Esophagus muscularis mucosa (tissue), 4 donors: ENCODE results near the gene TMX2. TPM values are rescaled to one million over a fixed set of nuclear protein-coding genes. Genes with fewer than 3 reads are reported as not detected.

Experiments used
- DNase-seq: peaks from one replicate; pipeline ENCODE4 v3.0.0-alpha.2; 2017; ENCODE audit errors: extremely low spot score
- H3K27ac ChIP-seq, 4 donors: fragments of 200-600 bp; sonication (generic); replicated peaks in 1 of 4; 1 replicate in 3 of 4; 2 replicates in 1 of 4; pipeline ENCODE4 v1.5.1; 2016 to 2019; ENCODE audit warnings: mild to moderate bottlenecking in 1 of 4
- H3K27me3 ChIP-seq, 4 donors: fragments of 200-600 bp; sonication (generic); one replicate each; pipeline versions ENCODE4 v1.5.1 to v1.6.0; 2016 to 2019
- H3K36me3 ChIP-seq, 4 donors: fragments of 200-600 bp; sonication (generic); one replicate each; pipeline ENCODE4 v1.5.1; 2016 to 2019
- H3K4me1 ChIP-seq, 4 donors: fragments of 200-600 bp; sonication (generic); one replicate each; pipeline ENCODE4 v1.5.1; 2016 to 2019
- H3K4me3 ChIP-seq, 4 donors: fragments of 200-600 bp; sonication (generic); 1 replicate in 2 of 4; 2 replicates in 2 of 4; pipeline ENCODE4 v1.5.1; 2016 to 2019; ENCODE audit warnings: mild to moderate bottlenecking in 4 of 4, moderate library complexity in 1 of 4
- H3K9me3 ChIP-seq, 4 donors: fragments of 200-600 bp; sonication (generic); 1 replicate in 3 of 4; 2 replicates in 1 of 4; pipeline ENCODE4 v1.5.1; 2016 to 2019
- EP300 ChIP-seq: sonication (generic); formaldehyde crosslinking; IDR thresholded peaks from one replicate; pipeline ENCODE4 v1.6.1; 2017; ENCODE audit warnings: antibody characterized with exemption
- POLR2A ChIP-seq: fragments of 450-650 bp; IDR thresholded peaks from one replicate; pipeline ENCODE4 v1.6.1; 2017; ENCODE audit warnings: antibody characterized with exemption, moderate library complexity, mild to moderate bottlenecking, low read depth
- POLR2AphosphoS5 ChIP-seq, 2 donors: sonication (generic); formaldehyde crosslinking; IDR thresholded peaks; one replicate each; pipeline ENCODE4 v1.6.1; 2017; ENCODE audit warnings: antibody characterized with exemption in 2 of 2
- WGBS: methylation state at CpG from one replicate; pipeline ENCODE4 v1.1.5; 2018; 5-methylcytosine and 5-hydroxymethylcytosine counted together
- intact Hi-C: fragments of 100-400 bp; cut with DNase I; formaldehyde crosslinking; loops from one replicate; pipeline ENCODE4 v1.15.1; 2023
- total RNA-seq, 4 donors: library from RNA; depleted of rRNA; stranded (reverse); fragments of >200 nt; gene quantifications; one replicate each; pipeline versions ENCODE4 v1.1.0 to v1.2.1, GENCODE V29; 2016
- TF ChIP-seq, protein P1 (sequence below), 3 experiments: fragments of 200-600 bp in 2 of 3; fragments of 450-650 bp in 1 of 3; sonication (generic) in 2 of 3; IDR thresholded peaks; one replicate each; pipeline ENCODE4 v1.5.1; 2017 to 2019; ENCODE audit warnings: antibody characterized with exemption in 3 of 3, mild to moderate bottlenecking in 2 of 3, moderate library complexity in 1 of 3

Gene TMX2
- 10 to 100 TPM; 31.1 to 52.8 (median 46.1) TPM for total RNA-seq

GRCh38 chr11:57712256-57713150, at the start of gene TMX2:
Gene TMX2 (plus strand): TSS chr11:57712593. CDS start chr11:57712619, 26 bp downstream.
- intact Hi-C loops, result no loop called here

GRCh38 chr11:57662893-57663292, 49.5 kb upstream of the TMX2 start:
- WGBS, result 71% methylated on average over 4 of the region's 4 CpGs
- H3K27me3 ChIP-seq, result no peaks in the 10 kb centered on the region
- intact Hi-C loops, result loop anchor here (10.0 kb wide), 2 partner anchors 338 to 922 kb away; partner anchors contain the start of gene TNKS1BP1

More at GRCh38 chr11:57712256-57713150, at the start of gene TMX2:
- peak; percentile 97 for DNase-seq
- H3K27ac ChIP-seq, result peak within 1 kb of the TSS; percentile 89 to 96 (median 92)
- peaks cover 0 to 14% (median 5%) of the 10 kb centered on the region in 4 donors for H3K36me3 ChIP-seq
- H3K9me3 ChIP-seq, result no peaks in the 10 kb centered on the region
- H3K4me3 ChIP-seq, result peak within 1 kb of the TSS; percentile 88 to 98 (median 90)
- WGBS, result 0% methylated on average over 24 of the region's 53 CpGs
- TF ChIP-seq POLR2A (peak; percentile 16), EP300 (no peak), POLR2AphosphoS5 (IDR thresholded peaks at IDR 0.05) (peak; percentile 77)
- no peaks in the 10 kb centered on the region for H3K27me3 ChIP-seq
- peaks cover 33 to 44% (median 39%) of the 10 kb centered on the region in 4 donors for H3K4me1 ChIP-seq

GRCh38 chr11:57663975-57664374, 48.4 kb upstream of the TMX2 start:
- Histone ChIP-seq H3K27me3 (no peaks in the 10 kb centered on the region), H3K9me3 (no peaks in the 10 kb centered on the region), H3K4me3 (no peak overlapping the region), H3K4me1 (peaks cover 6 to 25% (median 14%) of the 10 kb centered on the region in 4 donors), H3K27ac (no peak overlapping the region), H3K36me3 (peaks cover 25 to 41% (median 36%) of the 10 kb centered on the region in 4 donors)
- WGBS, result 85% methylated on average over 9 of the region's 9 CpGs
- TF ChIP-seq POLR2AphosphoS5 (IDR thresholded peaks at IDR 0.05) (no peak), EP300 (no peak), POLR2A (no peak)
- TF ChIP-seq, protein P1, sequence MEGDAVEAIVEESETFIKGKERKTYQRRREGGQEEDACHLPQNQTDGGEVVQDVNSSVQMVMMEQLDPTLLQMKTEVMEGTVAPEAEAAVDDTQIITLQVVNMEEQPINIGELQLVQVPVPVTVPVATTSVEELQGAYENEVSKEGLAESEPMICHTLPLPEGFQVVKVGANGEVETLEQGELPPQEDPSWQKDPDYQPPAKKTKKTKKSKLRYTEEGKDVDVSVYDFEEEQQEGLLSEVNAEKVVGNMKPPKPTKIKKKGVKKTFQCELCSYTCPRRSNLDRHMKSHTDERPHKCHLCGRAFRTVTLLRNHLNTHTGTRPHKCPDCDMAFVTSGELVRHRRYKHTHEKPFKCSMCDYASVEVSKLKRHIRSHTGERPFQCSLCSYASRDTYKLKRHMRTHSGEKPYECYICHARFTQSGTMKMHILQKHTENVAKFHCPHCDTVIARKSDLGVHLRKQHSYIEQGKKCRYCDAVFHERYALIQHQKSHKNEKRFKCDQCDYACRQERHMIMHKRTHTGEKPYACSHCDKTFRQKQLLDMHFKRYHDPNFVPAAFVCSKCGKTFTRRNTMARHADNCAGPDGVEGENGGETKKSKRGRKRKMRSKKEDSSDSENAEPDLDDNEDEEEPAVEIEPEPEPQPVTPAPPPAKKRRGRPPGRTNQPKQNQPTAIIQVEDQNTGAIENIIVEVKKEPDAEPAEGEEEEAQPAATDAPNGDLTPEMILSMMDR (IDR thresholded peaks at IDR 0.05), result no peak
- intact Hi-C loops, result loop anchor here (10.0 kb wide), 2 partner anchors 339 to 921 kb away; partner anchors contain the start of gene TNKS1BP1
- DNase-seq, result no peak

More at GRCh38 chr11:57662893-57663292, 49.5 kb upstream of the TMX2 start:
- Histone ChIP-seq H3K9me3 (no peaks in the 10 kb centered on the region), H3K4me3 (no peak overlapping the region), H3K27ac (no peak overlapping the region), H3K36me3 (peaks cover 25 to 44% (median 36%) of the 10 kb centered on the region in 4 donors), H3K4me1 (peaks cover 15 to 31% (median 21%) of the 10 kb centered on the region in 4 donors)
- DNase-seq, result no peak
- TF ChIP-seq, protein P1 (IDR thresholded peaks at IDR 0.05), result no peak
- TF ChIP-seq POLR2AphosphoS5 (IDR thresholded peaks at IDR 0.05) (no peak), EP300 (no peak), POLR2A (no peak)

DNA sequence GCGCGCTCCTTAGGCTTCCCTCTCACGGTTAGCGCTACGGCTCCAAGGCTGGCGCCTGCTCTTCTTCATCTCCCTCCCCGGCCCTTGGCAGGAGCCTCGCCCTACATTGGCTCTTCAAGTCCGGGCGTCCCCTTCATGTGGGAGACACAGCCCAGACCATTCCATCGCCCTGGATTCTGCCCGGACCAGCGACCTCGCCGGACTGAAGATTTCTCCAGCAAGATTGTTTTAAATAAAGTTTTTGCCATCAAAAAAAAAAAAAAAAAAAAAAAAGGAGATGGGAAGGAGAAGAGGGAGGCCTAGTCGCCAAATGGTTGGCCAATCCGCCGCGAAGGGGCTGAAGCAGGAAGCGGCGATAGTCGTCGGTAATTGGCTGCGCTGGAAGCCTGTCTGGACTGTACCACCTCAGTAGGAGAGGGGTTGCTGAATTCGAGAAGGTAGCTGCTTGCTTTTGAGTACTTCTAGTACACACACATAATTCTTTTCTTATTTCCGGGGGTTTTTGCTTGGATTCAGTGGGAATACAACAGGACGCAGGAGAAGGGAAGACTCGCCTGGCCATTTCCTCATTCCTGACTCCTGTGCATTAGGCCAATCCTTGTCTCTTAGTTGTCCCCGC, 45.2 kb upstream of the TMX2 start:
- DNase-seq, result peak; percentile 99
- no peaks in the 10 kb centered on the region for H3K9me3 ChIP-seq
- H3K4me1 ChIP-seq, result peaks cover 28 to 43% (median 33%) of the 10 kb centered on the region in 4 donors
- peaks cover 4 to 15% (median 13%) of the 10 kb centered on the region in 4 donors for H3K36me3 ChIP-seq
- WGBS, result 0% methylated on average over 24 of the region's 29 CpGs
- H3K27ac ChIP-seq, result peak overlapping the region; percentile 97 to 99 (median 98)
- TF ChIP-seq POLR2AphosphoS5 (IDR thresholded peaks at IDR 0.05), result peak; percentile 15 to 54
- TF ChIP-seq POLR2A, result no peak
- TF ChIP-seq, protein P1 (IDR thresholded peaks at IDR 0.05), result peak in 1 of 3 experiments; percentile 10
- intact Hi-C loops, result loop anchor here (10.0 kb wide), 2 partner anchors 342 to 918 kb away; partner anchors contain the start of gene TNKS1BP1
- H3K27me3 ChIP-seq, result no peaks in the 10 kb centered on the region
- peak overlapping the region; percentile 93 to 96 (median 94) for H3K4me3 ChIP-seq
